ENCODE measurements around the gene RASAL2. TPM values are rescaled to one million over a fixed set of nuclear protein-coding genes. Genes with fewer than 3 reads are reported as not detected.

Gene RASAL2
- total RNA-seq, 1 donor from 2014 or later = 57.5 TPM

DNA sequence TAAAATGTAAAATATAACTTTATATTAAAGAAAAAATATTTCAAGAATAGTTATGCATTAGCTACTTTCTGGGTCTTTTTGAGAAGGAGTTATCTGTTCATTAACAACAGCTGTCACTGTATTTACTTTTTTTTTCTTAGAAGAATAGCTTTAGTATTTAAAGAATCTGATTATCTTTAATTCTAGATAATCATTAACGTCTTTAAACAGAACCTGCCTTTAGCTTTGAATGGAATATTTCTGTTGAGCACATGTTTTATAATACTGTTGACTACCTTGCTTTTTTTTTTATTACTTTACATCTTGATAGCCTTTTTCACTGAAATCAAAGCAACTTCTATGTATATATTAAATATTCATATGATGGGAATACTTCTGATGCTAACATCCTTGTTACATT lies 270.9 kb downstream of the RASAL2 start:
- no peaks in the 10 kb centered on the region for H3K4me1 ChIP-seq
- no peak for DNase-seq (ENCODE audit: low spot score in 2 of 2)
- no peak overlapping the region for H3K4me3 ChIP-seq
- no peaks in the 10 kb centered on the region for H3K27me3 ChIP-seq
- no peaks in the 10 kb centered on the region for H3K36me3 ChIP-seq
- no peaks in the 10 kb centered on the region for H3K9me3 ChIP-seq
- no peak overlapping the region for H3K27ac ChIP-seq
- intact Hi-C loops (cut with DNase I) = no loop called here
- TF ChIP-seq, protein P1, sequence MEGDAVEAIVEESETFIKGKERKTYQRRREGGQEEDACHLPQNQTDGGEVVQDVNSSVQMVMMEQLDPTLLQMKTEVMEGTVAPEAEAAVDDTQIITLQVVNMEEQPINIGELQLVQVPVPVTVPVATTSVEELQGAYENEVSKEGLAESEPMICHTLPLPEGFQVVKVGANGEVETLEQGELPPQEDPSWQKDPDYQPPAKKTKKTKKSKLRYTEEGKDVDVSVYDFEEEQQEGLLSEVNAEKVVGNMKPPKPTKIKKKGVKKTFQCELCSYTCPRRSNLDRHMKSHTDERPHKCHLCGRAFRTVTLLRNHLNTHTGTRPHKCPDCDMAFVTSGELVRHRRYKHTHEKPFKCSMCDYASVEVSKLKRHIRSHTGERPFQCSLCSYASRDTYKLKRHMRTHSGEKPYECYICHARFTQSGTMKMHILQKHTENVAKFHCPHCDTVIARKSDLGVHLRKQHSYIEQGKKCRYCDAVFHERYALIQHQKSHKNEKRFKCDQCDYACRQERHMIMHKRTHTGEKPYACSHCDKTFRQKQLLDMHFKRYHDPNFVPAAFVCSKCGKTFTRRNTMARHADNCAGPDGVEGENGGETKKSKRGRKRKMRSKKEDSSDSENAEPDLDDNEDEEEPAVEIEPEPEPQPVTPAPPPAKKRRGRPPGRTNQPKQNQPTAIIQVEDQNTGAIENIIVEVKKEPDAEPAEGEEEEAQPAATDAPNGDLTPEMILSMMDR (IDR thresholded peaks at IDR 0.05) = no peak

DNA sequence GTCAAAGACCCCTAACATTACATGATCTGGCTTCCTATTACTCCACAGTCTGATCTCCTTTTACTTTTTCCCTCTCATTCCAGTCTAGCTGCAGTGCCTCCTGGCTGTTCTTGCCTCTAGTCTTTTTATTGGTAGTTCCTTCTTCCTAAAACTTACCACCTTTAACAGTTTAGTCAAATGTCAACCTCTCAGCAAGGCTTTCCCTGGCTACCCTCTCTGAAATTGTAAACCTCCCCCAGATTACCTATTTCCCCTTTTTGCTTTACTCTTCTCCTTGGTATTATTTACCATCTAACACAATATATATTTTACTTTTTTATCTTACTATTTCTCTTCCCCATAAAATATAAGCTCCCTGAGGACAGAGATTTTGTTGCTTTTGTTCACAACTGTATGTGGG lies 273.2 kb downstream of the RASAL2 start:
- intact Hi-C loops (cut with DNase I) = no loop called here

DNA sequence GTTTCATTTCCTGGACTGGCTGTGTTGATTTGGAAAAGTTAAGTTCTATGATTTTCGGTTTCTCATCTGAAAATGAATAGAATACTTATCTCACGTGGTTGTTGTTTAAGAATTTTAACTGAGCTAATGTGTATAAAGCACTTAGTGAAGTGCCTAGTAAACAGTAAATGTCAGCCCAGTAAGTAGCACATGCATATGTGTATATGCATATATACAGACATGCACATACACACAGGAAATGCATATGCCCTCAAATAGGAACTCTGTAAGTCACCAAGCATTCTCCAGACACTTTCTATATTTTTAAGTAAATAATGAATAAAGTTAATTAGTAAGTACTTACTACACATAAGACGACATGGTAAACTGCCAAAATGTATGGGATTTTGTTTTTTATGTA lies 274.3 kb downstream of the RASAL2 start:
- Histone ChIP-seq H3K4me1 (peaks cover 0 to 4% of the 10 kb centered on the region in 2 donors), H3K36me3 (no peaks in the 10 kb centered on the region), H3K9me3 (no peaks in the 10 kb centered on the region), H3K4me3 (no peak overlapping the region), H3K27ac (no peak overlapping the region), H3K27me3 (no peaks in the 10 kb centered on the region)
- intact Hi-C loops (cut with DNase I) = no loop called here
- DNase-seq (ENCODE audit: low spot score in 2 of 2) = no peak
- TF ChIP-seq, protein P1 (IDR thresholded peaks at IDR 0.05) = no peak

More for the DNA sequence above, 273.2 kb downstream of the RASAL2 start:
- H3K9me3 ChIP-seq = no peaks in the 10 kb centered on the region
- H3K27me3 ChIP-seq = no peaks in the 10 kb centered on the region
- H3K27ac ChIP-seq = no peak overlapping the region
- DNase-seq (ENCODE audit: low spot score in 2 of 2) = no peak
- H3K4me1 ChIP-seq = peaks cover 0 to 1% of the 10 kb centered on the region in 2 donors
- no peak overlapping the region for H3K4me3 ChIP-seq
- H3K36me3 ChIP-seq = no peaks in the 10 kb centered on the region
- TF ChIP-seq, protein P1 (IDR thresholded peaks at IDR 0.05) = no peak

DNA sequence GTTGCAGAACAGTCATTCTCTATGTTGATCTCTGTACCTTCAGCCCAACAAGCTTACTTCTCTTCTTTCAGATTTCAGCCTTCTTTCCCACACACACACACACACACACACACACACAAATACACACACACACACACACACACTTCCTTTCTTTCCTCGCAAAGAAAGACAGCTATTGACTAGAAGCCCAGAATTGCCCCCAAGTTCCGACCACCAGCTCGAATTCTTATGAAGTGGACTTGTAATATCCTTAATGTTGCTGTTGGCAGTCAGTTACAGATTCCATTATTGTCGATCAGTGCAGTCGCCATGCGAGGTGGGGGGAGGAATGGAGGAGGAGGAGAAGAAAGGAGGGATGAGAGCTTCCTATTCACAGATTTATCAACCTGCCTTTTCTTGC lies 277.3 kb downstream of the RASAL2 start:
- H3K27me3 ChIP-seq = no peaks in the 10 kb centered on the region
- no peak for DNase-seq (ENCODE audit: low spot score in 2 of 2)
- peaks cover 0 to 4% of the 10 kb centered on the region in 2 donors for H3K4me1 ChIP-seq
- no peaks in the 10 kb centered on the region for H3K36me3 ChIP-seq
- TF ChIP-seq, protein P1 (IDR thresholded peaks at IDR 0.05) = no peak
- H3K9me3 ChIP-seq = no peaks in the 10 kb centered on the region
- intact Hi-C loops (cut with DNase I) = no loop called here
- no peak overlapping the region for H3K27ac ChIP-seq
- H3K4me3 ChIP-seq = peak overlapping the region; percentile 35 to 58

DNA sequence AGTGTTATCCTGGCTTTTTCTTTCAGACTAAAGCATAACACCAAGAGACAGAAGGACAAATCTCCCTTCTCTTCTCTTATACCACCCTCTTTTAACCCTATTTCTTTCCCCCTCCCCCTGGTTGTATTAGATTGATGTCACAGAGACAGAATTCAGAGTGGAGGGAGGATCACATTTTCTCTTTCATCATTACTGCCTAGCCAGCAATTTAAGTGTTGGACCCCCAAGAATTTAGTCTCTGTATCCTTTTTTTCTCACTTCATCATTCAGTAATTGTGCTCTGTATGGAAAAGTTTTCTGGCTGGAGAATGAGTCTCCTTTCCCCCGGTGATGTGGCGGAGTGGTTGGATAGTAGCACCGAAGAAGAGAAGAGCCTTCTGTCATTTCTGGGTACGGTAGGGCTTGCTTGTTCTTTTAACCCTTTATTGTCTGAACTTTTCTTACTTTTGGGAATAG lies 278.1 kb downstream of the RASAL2 start:
- TF ChIP-seq, protein P1 (IDR thresholded peaks at IDR 0.05) = no peak
- no peak for DNase-seq (ENCODE audit: low spot score in 2 of 2)
- Histone ChIP-seq H3K36me3 (no peaks in the 10 kb centered on the region), H3K27me3 (no peaks in the 10 kb centered on the region), H3K4me3 (peak overlapping the region; percentile 35 to 58), H3K27ac (no peak overlapping the region), H3K9me3 (no peaks in the 10 kb centered on the region), H3K4me1 (peaks cover 0 to 4% of the 10 kb centered on the region in 2 donors)
- intact Hi-C loops (cut with DNase I) = no loop called here

DNA sequence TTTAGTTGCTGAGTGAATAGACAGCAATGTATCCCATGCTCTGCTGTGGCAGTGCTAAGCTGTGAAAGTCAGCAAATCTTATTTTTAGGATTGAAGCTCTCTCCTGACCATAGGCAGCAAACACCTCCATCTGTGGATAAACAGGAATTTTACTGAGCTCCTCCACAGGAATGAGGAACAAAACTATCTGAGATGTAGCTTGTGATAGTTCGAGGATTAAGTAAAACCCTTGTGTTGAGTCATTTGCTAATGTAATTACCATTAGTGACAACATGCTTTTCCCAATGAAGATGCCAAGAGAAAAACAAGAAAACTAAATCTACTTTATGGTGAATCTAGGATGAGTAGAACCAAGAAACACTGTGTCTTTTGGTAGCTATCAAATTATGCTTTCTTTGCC lies 280.1 kb downstream of the RASAL2 start:
- intact Hi-C loops (cut with DNase I) = no loop called here
- Histone ChIP-seq H3K9me3 (no peaks in the 10 kb centered on the region), H3K27ac (no peak overlapping the region), H3K36me3 (no peaks in the 10 kb centered on the region), H3K27me3 (no peaks in the 10 kb centered on the region), H3K4me3 (no peak overlapping the region), H3K4me1 (peaks cover 0 to 4% of the 10 kb centered on the region in 2 donors)
- DNase-seq (ENCODE audit: low spot score in 2 of 2) = no peak
- TF ChIP-seq, protein P1 (IDR thresholded peaks at IDR 0.05) = no peak

All from ascending aorta (tissue), 2 donors.